ENCODE measurements around the gene FKBP11.

DNA sequence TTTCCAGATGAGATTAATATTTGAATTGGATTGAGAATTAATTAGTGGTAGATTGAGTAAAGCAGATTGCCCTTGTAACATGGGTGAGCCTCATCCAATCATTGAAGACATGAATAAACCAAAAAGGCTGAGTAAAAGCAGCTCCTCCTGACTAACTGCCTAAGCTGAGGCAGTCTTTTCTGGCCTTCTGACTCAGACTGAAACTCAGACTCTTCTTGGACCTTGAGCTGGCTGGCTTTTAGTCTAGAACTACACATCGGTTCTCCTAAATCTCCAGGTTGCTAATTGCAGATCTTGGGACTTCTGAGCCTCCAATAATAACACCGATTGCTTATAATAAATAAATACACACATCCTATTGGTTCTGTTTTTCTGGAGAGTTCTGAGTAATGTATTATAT lies 24.0 kb downstream of the FKBP11 start:
- no peak for TF ChIP-seq ZBTB44 (tag by site-specific recombination; IDR thresholded peaks at IDR 0.05)
- TF ChIP-seq, protein P1, sequence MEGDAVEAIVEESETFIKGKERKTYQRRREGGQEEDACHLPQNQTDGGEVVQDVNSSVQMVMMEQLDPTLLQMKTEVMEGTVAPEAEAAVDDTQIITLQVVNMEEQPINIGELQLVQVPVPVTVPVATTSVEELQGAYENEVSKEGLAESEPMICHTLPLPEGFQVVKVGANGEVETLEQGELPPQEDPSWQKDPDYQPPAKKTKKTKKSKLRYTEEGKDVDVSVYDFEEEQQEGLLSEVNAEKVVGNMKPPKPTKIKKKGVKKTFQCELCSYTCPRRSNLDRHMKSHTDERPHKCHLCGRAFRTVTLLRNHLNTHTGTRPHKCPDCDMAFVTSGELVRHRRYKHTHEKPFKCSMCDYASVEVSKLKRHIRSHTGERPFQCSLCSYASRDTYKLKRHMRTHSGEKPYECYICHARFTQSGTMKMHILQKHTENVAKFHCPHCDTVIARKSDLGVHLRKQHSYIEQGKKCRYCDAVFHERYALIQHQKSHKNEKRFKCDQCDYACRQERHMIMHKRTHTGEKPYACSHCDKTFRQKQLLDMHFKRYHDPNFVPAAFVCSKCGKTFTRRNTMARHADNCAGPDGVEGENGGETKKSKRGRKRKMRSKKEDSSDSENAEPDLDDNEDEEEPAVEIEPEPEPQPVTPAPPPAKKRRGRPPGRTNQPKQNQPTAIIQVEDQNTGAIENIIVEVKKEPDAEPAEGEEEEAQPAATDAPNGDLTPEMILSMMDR (tag by site-specific recombination; IDR thresholded peaks at IDR 0.05), result no peak
- no peak for TF ChIP-seq ZNF707 (tag by site-specific recombination; IDR thresholded peaks at IDR 0.05)
- TF ChIP-seq ZBTB7A (tag by site-specific recombination; IDR thresholded peaks at IDR 0.05; ENCODE audit: low read depth), result no peak
- no peak for TF ChIP-seq SALL2 (tag by site-specific recombination; IDR thresholded peaks at IDR 0.05; ENCODE audit: borderline replicate concordance)
- TF ChIP-seq KLF10 (tag by site-specific recombination; IDR thresholded peaks at IDR 0.05), result no peak
- TF ChIP-seq ZNF311 (tag by site-specific recombination; IDR thresholded peaks at IDR 0.05; ENCODE audit: borderline replicate concordance), result no peak
- TF ChIP-seq ATF2 (tag by site-specific recombination; IDR thresholded peaks at IDR 0.05; ENCODE audit: low read depth), result no peak
- no peak for TF ChIP-seq KLF1 (tag by site-specific recombination; IDR thresholded peaks at IDR 0.05)
- TF ChIP-seq TCF7L2 (IDR thresholded peaks at IDR 0.05; ENCODE audit: borderline replicate concordance, low read depth, low read length), result no peak
- no peak for TF ChIP-seq ZNF670 (tag by site-specific recombination; IDR thresholded peaks at IDR 0.05; ENCODE audit: low read depth)

Measured in HEK293 (cell line).